Activated CD8-positive, alpha-beta memory T cell treated with anti-CD3 and anti-CD28 coated beads for 1 hour (primary cell): ENCODE results near the gene TMEM120B.

Experiments
- DNase-seq, 2 donors: peaks; one replicate each; pipeline ENCODE4 v3.0.0-alpha.2; 2020; ENCODE audit warnings: low read depth in 1 of 2; ENCODE audit errors: extremely low read depth in 1 of 2

Gene TMEM120B

GRCh38 chr12:121800694-121801594 lies 88.4 kb downstream of the TMEM120B start:
- DNase-seq = no peak

GRCh38 chr12:121801595-121802484 lies 89.3 kb downstream of the TMEM120B start:
- DNase-seq = no peak

- no peak for DNase-seq
These were observed 89.9 kb downstream of the TMEM120B start for GRCh38 chr12:121802485-121802842.

GRCh38 chr12:121802843-121803698 lies 90.5 kb downstream of the TMEM120B start:
- peak; percentile 77 to 78 for DNase-seq

GRCh38 chr12:121803861-121804416 lies 91.4 kb downstream of the TMEM120B start, which contains the start of gene SETD1B:
SETD1B (plus strand) TSS chr12:121804009; CDS start chr12:121804738, 729 bp downstream.
- DNase-seq = no peak

GRCh38 chr12:121804417-121805111 lies 92.0 kb downstream of the TMEM120B start:
- DNase-seq = no peak

- no peak for DNase-seq
These were observed 92.8 kb downstream of the TMEM120B start for GRCh38 chr12:121805171-121806008.

GRCh38 chr12:121806009-121806545 lies 93.5 kb downstream of the TMEM120B start:
- no peak for DNase-seq

GRCh38 chr12:121806546-121807423 lies 94.2 kb downstream of the TMEM120B start:
- DNase-seq = no peak

- no peak for DNase-seq
These were observed 95.2 kb downstream of the TMEM120B start for GRCh38 chr12:121807642-121808347.

GRCh38 chr12:121808623-121809022 lies 96.1 kb downstream of the TMEM120B start:
- DNase-seq = no peak

GRCh38 chr12:121809712-121810116 lies 97.2 kb downstream of the TMEM120B start:
- no peak for DNase-seq

GRCh38 chr12:121810234-121810817 lies 97.8 kb downstream of the TMEM120B start:
- no peak for DNase-seq

- no peak for DNase-seq
These were observed 98.4 kb downstream of the TMEM120B start for GRCh38 chr12:121810833-121811433.

- DNase-seq = peak in 1 of 2 donors; percentile 65
These were observed 99.1 kb downstream of the TMEM120B start for GRCh38 chr12:121811434-121812319.
